ENCODE measurements around the gene NUDT8.
"Not testable (repeated sequence)": the region's sequence is repeated elsewhere in the genome, so short reads cannot be mapped to it uniquely, and the experiment has no call there.

NUDT8 gene

GRCh38 chr11:67629386-67630227 lies at the start of gene NUDT8:
Gene NUDT8, minus strand, starts transcription at chr11:67629937. Its CDS starts 26 bp downstream, at chr11:67629911.
- DNase-seq (ENCODE audit: low read depth) = peak; percentile 79

- DNase-seq (ENCODE audit: low read depth) = no peak
These were observed 45.5 kb upstream of the NUDT8 start for GRCh38 chr11:67675058-67675747.

GRCh38 chr11:67674442-67674871 lies 44.7 kb upstream of the NUDT8 start, which contains the start of gene ALDH3B2:
Gene ALDH3B2, minus strand, starts transcription at chr11:67674623. Its CDS starts 7,688 bp downstream, at chr11:67666935.
- DNase-seq (ENCODE audit: low read depth) = no peak

- DNase-seq (ENCODE audit: low read depth) = no peak
These were observed 44.2 kb upstream of the NUDT8 start for GRCh38 chr11:67673902-67674301.

- DNase-seq (ENCODE audit: low read depth) = no peak
These were observed 43.6 kb upstream of the NUDT8 start for GRCh38 chr11:67673358-67673757.

GRCh38 chr11:67671211-67671520 lies 41.4 kb upstream of the NUDT8 start:
- no peak for DNase-seq (ENCODE audit: low read depth)

GRCh38 chr11:67670316-67671210 lies 40.8 kb upstream of the NUDT8 start:
- DNase-seq (ENCODE audit: low read depth) = no peak

GRCh38 chr11:67668192-67668551 lies 38.4 kb upstream of the NUDT8 start:
- no peak for DNase-seq (ENCODE audit: low read depth)

GRCh38 chr11:67667490-67668191 lies 37.9 kb upstream of the NUDT8 start:
- no peak for DNase-seq (ENCODE audit: low read depth)

- no peak for DNase-seq (ENCODE audit: low read depth)
These were observed 37.1 kb upstream of the NUDT8 start for GRCh38 chr11:67666676-67667489.

GRCh38 chr11:67666303-67666645 lies 36.5 kb upstream of the NUDT8 start:
- no peak for DNase-seq (ENCODE audit: low read depth)

GRCh38 chr11:67665541-67666302 lies 36.0 kb upstream of the NUDT8 start:
- DNase-seq (ENCODE audit: low read depth) = no peak

- DNase-seq (ENCODE audit: low read depth) = no peak
These were observed 35.2 kb upstream of the NUDT8 start for GRCh38 chr11:67664696-67665540.

GRCh38 chr11:67664213-67664585 lies 34.5 kb upstream of the NUDT8 start:
- no peak for DNase-seq (ENCODE audit: low read depth)

GRCh38 chr11:67663532-67664212 lies 33.9 kb upstream of the NUDT8 start:
- DNase-seq (ENCODE audit: low read depth) = no peak

GRCh38 chr11:67662835-67663531 lies 33.2 kb upstream of the NUDT8 start:
- no peak for DNase-seq (ENCODE audit: low read depth)

GRCh38 chr11:67662142-67662834 lies 32.6 kb upstream of the NUDT8 start:
- DNase-seq (ENCODE audit: low read depth) = no peak

GRCh38 chr11:67660752-67661151 lies 31.0 kb upstream of the NUDT8 start:
- not testable (repeated sequence) for DNase-seq (ENCODE audit: low read depth)
